Stimulated activated naive CD8-positive, alpha-beta T cell treated with anti-CD3 and anti-CD28 coated beads, Interleukin-15, amount 100 ng/mL, for 72 hours (primary cell): Measurements from ENCODE around the gene TNF.

Experiments used
- ATAC-seq: fragments of 150-1000 bp; cut with Tn5 transposase; 2 replicates; pipeline ENCODE4 v1.10.0; 2021; ENCODE audit warnings: mild to moderate bottlenecking, moderate library complexity
- DNase-seq, 2 donors: peaks; one replicate each; pipeline ENCODE4 v3.0.0; 2021 to 2022
- H3K27ac Mint-ChIP-seq, 2 donors: one replicate each; pipeline ENCODE4 v1.8.0; 2022; ENCODE audit warnings: mild to moderate bottlenecking in 2 of 2, mixed read lengths in 2 of 2, moderate library complexity in 2 of 2
- H3K27me3 Mint-ChIP-seq: one replicate; pipeline ENCODE4 v1.8.0; 2022; ENCODE audit warnings: mixed read lengths
- H3K4me1 Mint-ChIP-seq: one replicate; pipeline ENCODE4 v1.8.0; 2022; ENCODE audit warnings: mild to moderate bottlenecking, mixed read lengths
- H3K4me3 Mint-ChIP-seq, 2 donors: one replicate each; pipeline ENCODE4 v1.8.0; 2022; ENCODE audit warnings: mild to moderate bottlenecking in 2 of 2, mixed read lengths in 2 of 2, moderate library complexity in 1 of 2
- H3K9me3 Mint-ChIP-seq, 2 donors: one replicate each; pipeline ENCODE4 v1.8.0; 2022; ENCODE audit warnings: mixed read lengths in 2 of 2

Gene TNF

GRCh38 chr6:31557443-31558317 lies 17.7 kb upstream of the TNF start:
- H3K9me3 Mint-ChIP-seq: no peaks in the 10 kb centered on the region
- no peaks in the 10 kb centered on the region for H3K27me3 Mint-ChIP-seq
- ATAC-seq (no peak), DNase-seq (no peak)
- peaks cover 80% of the 10 kb centered on the region for H3K4me1 Mint-ChIP-seq
- H3K4me3 Mint-ChIP-seq: peak overlapping the region; percentile 72 to 73
- peak overlapping the region in 1 of 2 donors; percentile 94 for H3K27ac Mint-ChIP-seq

GRCh38 chr6:31558318-31558625 lies 17.1 kb upstream of the TNF start:
- Mint-ChIP-seq H3K9me3 (no peaks in the 10 kb centered on the region), H3K27ac (peak overlapping the region; percentile 89 to 94), H3K27me3 (no peaks in the 10 kb centered on the region), H3K4me1 (peaks cover 86% of the 10 kb centered on the region), H3K4me3 (peak overlapping the region; percentile 72 to 73)
- ATAC-seq: no peak
- DNase-seq: no peak

- peak; percentile 56 to 64 for DNase-seq
- no peaks in the 10 kb centered on the region for H3K9me3 Mint-ChIP-seq
- H3K4me1 Mint-ChIP-seq: peaks cover 92% of the 10 kb centered on the region
- ATAC-seq: peak; percentile 62
- peak overlapping the region; percentile 89 to 94 for H3K27ac Mint-ChIP-seq
- H3K27me3 Mint-ChIP-seq: no peaks in the 10 kb centered on the region
- peak overlapping the region; percentile 72 to 73 for H3K4me3 Mint-ChIP-seq
Measured at GRCh38 chr6:31558631-31559500, 16.5 kb upstream of the TNF start.

- no peak for DNase-seq
- Mint-ChIP-seq H3K27ac (peak overlapping the region; percentile 89 to 94), H3K27me3 (no peaks in the 10 kb centered on the region), H3K4me3 (peak overlapping the region; percentile 72 to 73), H3K9me3 (no peaks in the 10 kb centered on the region), H3K4me1 (peaks cover 90% of the 10 kb centered on the region)
- peak; percentile 48 for ATAC-seq
Measured at GRCh38 chr6:31559606-31559957, 15.8 kb upstream of the TNF start.

GRCh38 chr6:31559958-31560696 lies 15.2 kb upstream of the TNF start:
- DNase-seq: peak; percentile 47 to 79

GRCh38 chr6:31560697-31561058 lies 14.7 kb upstream of the TNF start:
- Mint-ChIP-seq H3K27ac (peak overlapping the region in 1 of 2 donors; percentile 85), H3K4me1 (peaks cover 96% of the 10 kb centered on the region), H3K27me3 (no peaks in the 10 kb centered on the region), H3K4me3 (peak overlapping the region; percentile 72 to 73), H3K9me3 (no peaks in the 10 kb centered on the region)
- no peak for DNase-seq
- no peak for ATAC-seq

More at GRCh38 chr6:31559958-31560696, 15.2 kb upstream of the TNF start:
- peak; percentile 81 for ATAC-seq
- Mint-ChIP-seq H3K9me3 (no peaks in the 10 kb centered on the region), H3K27me3 (no peaks in the 10 kb centered on the region), H3K4me3 (peak overlapping the region; percentile 72 to 73), H3K27ac (peak overlapping the region in 1 of 2 donors; percentile 89), H3K4me1 (peaks cover 91% of the 10 kb centered on the region)

GRCh38 chr6:31567531-31568370 lies 7.6 kb upstream of the TNF start:
- H3K27me3 Mint-ChIP-seq: no peaks in the 10 kb centered on the region
- peak overlapping the region; percentile 12 to 21 for H3K27ac Mint-ChIP-seq
- no peaks in the 10 kb centered on the region for H3K9me3 Mint-ChIP-seq
- DNase-seq (peak in 1 of 2 donors; percentile 32), ATAC-seq (peak; percentile 35)
- peaks cover 86% of the 10 kb centered on the region for H3K4me1 Mint-ChIP-seq
- peak overlapping the region; percentile 55 to 66 for H3K4me3 Mint-ChIP-seq

GRCh38 chr6:31568537-31568961 lies 6.8 kb upstream of the TNF start:
- H3K4me1 Mint-ChIP-seq: peaks cover 86% of the 10 kb centered on the region
- peak; percentile 80 for ATAC-seq
- H3K9me3 Mint-ChIP-seq: no peaks in the 10 kb centered on the region

GRCh38 chr6:31569861-31570536 lies 5.4 kb upstream of the TNF start:
- DNase-seq (no peak), ATAC-seq (no peak)
- no peaks in the 10 kb centered on the region for H3K9me3 Mint-ChIP-seq
- peaks cover 88% of the 10 kb centered on the region for H3K4me1 Mint-ChIP-seq
- H3K27ac Mint-ChIP-seq: no peak overlapping the region
- H3K4me3 Mint-ChIP-seq: no peak overlapping the region
- no peaks in the 10 kb centered on the region for H3K27me3 Mint-ChIP-seq

More at GRCh38 chr6:31568537-31568961, 6.8 kb upstream of the TNF start:
- peak overlapping the region in 1 of 2 donors; percentile 15 for H3K27ac Mint-ChIP-seq
- H3K4me3 Mint-ChIP-seq: peak overlapping the region; percentile 9 to 22
- no peaks in the 10 kb centered on the region for H3K27me3 Mint-ChIP-seq
- peak; percentile 80 to 88 for DNase-seq

- ATAC-seq: peak; percentile 73
- peak; percentile 78 to 84 for DNase-seq
- Mint-ChIP-seq H3K27ac (peak within 1 kb of the TSS; percentile 66 to 98), H3K27me3 (no peaks in the 10 kb centered on the region), H3K4me1 (peaks cover 95% of the 10 kb centered on the region), H3K9me3 (no peaks in the 10 kb centered on the region), H3K4me3 (peak within 1 kb of the TSS; percentile 86 to 97)
Measured at GRCh38 chr6:31572041-31572911, 3.1 kb upstream of the TNF start, which contains the start of gene LTA. TSS of gene LTA (plus strand) at chr6:31572289. CDS start at chr6:31572743, 454 bp downstream.

- Mint-ChIP-seq H3K4me1 (peaks cover 91% of the 10 kb centered on the region), H3K9me3 (no peaks in the 10 kb centered on the region), H3K27ac (peak overlapping the region; percentile 6 to 98), H3K4me3 (peak overlapping the region; percentile 86 to 97), H3K27me3 (no peaks in the 10 kb centered on the region)
- ATAC-seq (no peak), DNase-seq (no peak)
Measured at GRCh38 chr6:31573239-31574105, 1.9 kb upstream of the TNF start.

GRCh38 chr6:31574106-31575061 lies 981 bp upstream of the TNF start:
- H3K4me1 Mint-ChIP-seq: peaks cover 91% of the 10 kb centered on the region
- no peaks in the 10 kb centered on the region for H3K27me3 Mint-ChIP-seq
- ATAC-seq (no peak), DNase-seq (no peak)
- H3K27ac Mint-ChIP-seq: peak overlapping the region; percentile 42 to 82
- H3K9me3 Mint-ChIP-seq: no peaks in the 10 kb centered on the region
- H3K4me3 Mint-ChIP-seq: peak overlapping the region; percentile 86 to 97
